Stimulated activated CD8-positive, alpha-beta memory T cell treated with anti-CD3 and anti-CD28 coated beads, Interleukin-4, amount 100 ng/mL, for 24 hours (primary cell): Measurements from ENCODE around the gene C19orf53.

Experiments used
- DNase-seq: peaks from one replicate; pipeline ENCODE4 v3.0.0-alpha.2; 2020; ENCODE audit warnings: low read depth

C19orf53 gene

GRCh38 chr19:13826652-13827235 lies 52.5 kb downstream of the C19orf53 start:
- no peak for DNase-seq

- no peak for DNase-seq
These were observed 53.4 kb downstream of the C19orf53 start for GRCh38 chr19:13827656-13828055.
